Fibroblast of lung (primary cell): ENCODE data around the gene OBSCN. TPM values are rescaled to one million over a fixed set of nuclear protein-coding genes. Genes with fewer than 3 reads are reported as not detected.

Experiments used
- DNase-seq, 2 donors: peaks; one replicate each; pipeline versions ENCODE4 v3.0.0 to v3.0.0-alpha.2; 2010; ENCODE audit warnings: low read depth in 2 of 2
- H2AFZ ChIP-seq: 2 replicates; pipeline ENCODE4 v1.5.1; 2012; ENCODE audit warnings: low read length, control low read depth, inconsistent platforms
- H3K27ac ChIP-seq: 2 replicates; pipeline ENCODE4 v1.5.1; 2011; ENCODE audit warnings: low read length, control low read depth; ENCODE audit not compliant: insufficient read depth
- H3K27me3 ChIP-seq: 2 replicates; pipeline ENCODE4 v1.5.1; 2011; ENCODE audit warnings: mild to moderate bottlenecking, low read length; ENCODE audit not compliant: control insufficient read depth, insufficient read depth
- H3K36me3 ChIP-seq: 2 replicates; pipeline ENCODE4 v1.5.1; 2011; ENCODE audit warnings: low read length; ENCODE audit not compliant: control insufficient read depth, insufficient read depth
- H3K4me1 ChIP-seq: 2 replicates; pipeline ENCODE4 v1.5.1; 2011; ENCODE audit warnings: low read length; ENCODE audit not compliant: control insufficient read depth, insufficient read depth; ENCODE audit errors: extremely low read depth
- H3K4me2 ChIP-seq: 2 replicates; pipeline ENCODE4 v1.5.1; 2011; ENCODE audit warnings: low read length, control low read depth; ENCODE audit not compliant: insufficient read depth; ENCODE audit errors: extremely low read depth
- H3K4me3 ChIP-seq, 4 experiments: fragments of 200-600 bp in 1 of 4; sonication (generic) in 1 of 4; replicated peaks in 1 of 4; 2 replicates each; pipeline ENCODE4 v1.5.1; 2011 to 2016; ENCODE audit warnings: low read length in 4 of 4, low read depth in 3 of 4, mild to moderate bottlenecking in 3 of 4, control low read depth in 2 of 4, inconsistent platforms in 1 of 4, mixed read lengths in 1 of 4; ENCODE audit not compliant: insufficient read depth in 1 of 4; ENCODE audit errors: control extremely low read depth in 1 of 4
- H3K79me2 ChIP-seq: 2 replicates; pipeline ENCODE4 v1.5.1; 2012; ENCODE audit warnings: mild to moderate bottlenecking, low read length, inconsistent platforms; ENCODE audit not compliant: control insufficient read depth, insufficient read depth
- H3K9ac ChIP-seq: 2 replicates; pipeline ENCODE4 v1.5.1; 2011; ENCODE audit warnings: mild to moderate bottlenecking, low read length, control low read depth; ENCODE audit not compliant: insufficient read depth
- H3K9me3 ChIP-seq: 2 replicates; pipeline ENCODE4 v1.5.1; 2012; ENCODE audit warnings: low read depth, low read length; ENCODE audit not compliant: control insufficient read depth, insufficient read depth
- H4K20me1 ChIP-seq: 2 replicates; pipeline ENCODE4 v1.5.1; 2011; ENCODE audit warnings: low read length; ENCODE audit not compliant: control insufficient read depth, insufficient read depth; ENCODE audit errors: extremely low read depth
- EZH2 ChIP-seq: IDR thresholded peaks from 2 replicates; pipeline ENCODE4 v1.5.1; 2012; ENCODE audit warnings: low read length, control low read depth, mild to moderate bottlenecking; ENCODE audit errors: missing control alignments
- polyA plus RNA-seq, 2 donors: library from polyadenylated mRNA; depleted of rRNA in 1 of 2; stranded (reverse) in 1 of 2; unstranded in 1 of 2; fragments of >200 nt; gene quantifications; 2 replicates each; pipeline ENCODE4 v1.2.1, GENCODE V29; 2011 to 2012; ENCODE audit warnings: missing spikeins in 1 of 2
- total RNA-seq: library from RNA; depleted of rRNA; stranded (reverse); fragments of >200 nt; gene quantifications from 2 replicates; pipeline ENCODE4 v1.2.1, GENCODE V29; 2014
- TF ChIP-seq, protein P1 (sequence below), 2 donors: IDR thresholded peaks in 1 of 2; conservative IDR thresholded peaks in 1 of 2; 1 replicate in 1 of 2; 2 replicates in 1 of 2; pipeline ENCODE4 v1.5.1; 2011 to 2012; ENCODE audit warnings: low read length in 2 of 2, control low read depth in 1 of 2, inconsistent platforms in 1 of 2, low read depth in 1 of 2, mild to moderate bottlenecking in 1 of 2

OBSCN gene
- total and polyA plus RNA-seq, 2 donors (not counting 1 experiment from before 2014, with no cell fraction given) = 0.87 to 16.8 TPM

- no peaks in the 10 kb centered on the region for H3K79me2 ChIP-seq
- H3K4me3 ChIP-seq = no peak overlapping the region
- H3K4me2 ChIP-seq = no peak overlapping the region
- no peaks in the 10 kb centered on the region for H4K20me1 ChIP-seq
- no peaks in the 10 kb centered on the region for H3K27me3 ChIP-seq
- H3K27ac ChIP-seq = no peak overlapping the region
- H3K4me1 ChIP-seq = no peaks in the 10 kb centered on the region
- no peak overlapping the region for H3K9ac ChIP-seq
- H3K36me3 ChIP-seq = no peaks in the 10 kb centered on the region
- H2AFZ ChIP-seq = no peak overlapping the region
- no peak for DNase-seq
- no peak for TF ChIP-seq EZH2
- TF ChIP-seq, protein P1, sequence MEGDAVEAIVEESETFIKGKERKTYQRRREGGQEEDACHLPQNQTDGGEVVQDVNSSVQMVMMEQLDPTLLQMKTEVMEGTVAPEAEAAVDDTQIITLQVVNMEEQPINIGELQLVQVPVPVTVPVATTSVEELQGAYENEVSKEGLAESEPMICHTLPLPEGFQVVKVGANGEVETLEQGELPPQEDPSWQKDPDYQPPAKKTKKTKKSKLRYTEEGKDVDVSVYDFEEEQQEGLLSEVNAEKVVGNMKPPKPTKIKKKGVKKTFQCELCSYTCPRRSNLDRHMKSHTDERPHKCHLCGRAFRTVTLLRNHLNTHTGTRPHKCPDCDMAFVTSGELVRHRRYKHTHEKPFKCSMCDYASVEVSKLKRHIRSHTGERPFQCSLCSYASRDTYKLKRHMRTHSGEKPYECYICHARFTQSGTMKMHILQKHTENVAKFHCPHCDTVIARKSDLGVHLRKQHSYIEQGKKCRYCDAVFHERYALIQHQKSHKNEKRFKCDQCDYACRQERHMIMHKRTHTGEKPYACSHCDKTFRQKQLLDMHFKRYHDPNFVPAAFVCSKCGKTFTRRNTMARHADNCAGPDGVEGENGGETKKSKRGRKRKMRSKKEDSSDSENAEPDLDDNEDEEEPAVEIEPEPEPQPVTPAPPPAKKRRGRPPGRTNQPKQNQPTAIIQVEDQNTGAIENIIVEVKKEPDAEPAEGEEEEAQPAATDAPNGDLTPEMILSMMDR (conservative IDR thresholded peaks at IDR 0.05 in 1 of 2, IDR thresholded peaks at IDR 0.05 in 1 of 2; ENCODE audit: low read depth in 1 of 2, low read length in 2 of 2) = no peak
- H3K9me3 ChIP-seq = no peaks in the 10 kb centered on the region
Measured at GRCh38 chr1:228358764-228359612, 151.1 kb downstream of the OBSCN start.

DNA sequence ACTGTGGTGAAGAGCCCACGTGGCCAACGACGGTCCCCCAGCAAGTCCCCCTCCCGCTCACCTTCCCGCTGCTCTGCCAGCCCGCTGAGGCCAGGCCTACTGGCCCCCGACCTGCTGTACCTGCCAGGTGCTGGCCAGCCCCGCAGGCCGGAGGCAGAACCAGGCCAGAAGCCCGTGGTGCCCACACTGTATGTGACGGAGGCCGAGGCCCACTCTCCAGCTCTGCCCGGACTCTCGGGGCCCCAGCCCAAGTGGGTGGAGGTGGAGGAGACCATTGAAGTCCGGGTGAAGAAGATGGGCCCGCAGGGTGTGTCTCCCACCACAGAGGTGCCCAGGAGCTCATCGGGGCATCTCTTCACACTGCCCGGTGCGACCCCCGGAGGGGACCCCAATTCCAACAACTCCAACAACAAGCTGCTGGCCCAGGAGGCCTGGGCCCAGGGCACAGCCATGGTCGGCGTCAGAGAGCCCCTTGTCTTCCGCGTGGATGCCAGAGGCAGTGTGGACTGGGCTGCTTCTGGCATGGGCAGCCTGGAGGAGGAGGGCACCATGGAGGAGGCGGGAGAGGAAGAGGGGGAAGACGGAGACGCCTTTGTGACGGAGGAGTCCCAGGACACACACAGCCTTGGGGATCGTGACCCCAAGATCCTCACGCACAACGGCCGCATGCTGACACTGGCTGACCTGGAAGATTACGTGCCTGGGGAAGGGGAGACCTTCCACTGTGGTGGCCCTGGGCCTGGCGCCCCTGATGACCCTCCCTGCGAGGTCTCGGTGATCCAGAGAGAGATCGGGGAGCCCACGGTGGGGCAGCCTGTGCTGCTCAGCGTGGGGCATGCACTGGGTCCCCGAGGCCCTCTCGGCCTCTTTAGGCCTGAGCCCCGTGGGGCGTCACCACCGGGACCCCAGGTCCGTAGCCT is 152.0 kb downstream of the OBSCN start:
- no peaks in the 10 kb centered on the region for H4K20me1 ChIP-seq
- DNase-seq = no peak
- H3K9me3 ChIP-seq = no peaks in the 10 kb centered on the region
- H3K27me3 ChIP-seq = no peaks in the 10 kb centered on the region
- H3K9ac ChIP-seq = no peak overlapping the region
- H3K4me3 ChIP-seq = no peak overlapping the region
- H3K27ac ChIP-seq = no peak overlapping the region
- H3K4me1 ChIP-seq = no peaks in the 10 kb centered on the region
- no peak overlapping the region for H3K4me2 ChIP-seq
- H3K36me3 ChIP-seq = no peaks in the 10 kb centered on the region
- H3K79me2 ChIP-seq = no peaks in the 10 kb centered on the region
- H2AFZ ChIP-seq = no peak overlapping the region
- TF ChIP-seq EZH2 = no peak
- TF ChIP-seq, protein P1 (conservative IDR thresholded peaks at IDR 0.05 in 1 of 2, IDR thresholded peaks at IDR 0.05 in 1 of 2; ENCODE audit: low read depth in 1 of 2, low read length in 2 of 2) = no peak
